ENCODE measurements around the gene PKIB.

GRCh38 chr6:122740936-122741335, 130.7 kb downstream of the PKIB start:
- TF ChIP-seq CTCF (conservative IDR thresholded peaks at IDR 0.05; ENCODE audit: low read depth, low read length) (no peak), ELK1 (IDR thresholded peaks at IDR 0.05; ENCODE audit: borderline replicate concordance, low read depth, low read length) (no peak), NFE2L2 (IDR thresholded peaks at IDR 0.05; ENCODE audit: low read depth, low read length) (no peak), SMC3 (IDR thresholded peaks at IDR 0.05; ENCODE audit: low read depth, low read length) (no peak), POLR2A (IDR thresholded peaks at IDR 0.05; ENCODE audit: low read depth, low read length) (no peak)

Data from IMR-90 (cell line).